Transverse colon (tissue), 3 donors: ENCODE results near the gene WFDC8.

ENCODE experiments used
- CTCF ChIP-seq, 5 experiments: fragments of 200-600 bp in 3 of 5; fragments of 450-650 bp in 2 of 5; sonication (generic) in 3 of 5; IDR thresholded peaks; 1 replicate in 2 of 5; 2 replicates in 3 of 5; pipeline ENCODE4 v1.5.1; 2016 to 2017; ENCODE audit warnings: antibody characterized with exemption in 5 of 5, inconsistent platforms in 3 of 5, mild to moderate bottlenecking in 2 of 5, moderate library complexity in 1 of 5
- EP300 ChIP-seq: sonication (generic); formaldehyde crosslinking; IDR thresholded peaks from one replicate; pipeline ENCODE4 v1.6.1; 2017; ENCODE audit warnings: antibody characterized with exemption, low read depth

GRCh38 chr20:45555198-45555597 is 23.9 kb downstream of the WFDC8 start:
- TF ChIP-seq CTCF (IDR thresholded peaks at IDR 0.05): no peak
- TF ChIP-seq EP300: no peak
